Liver (tissue), 9 donors: ENCODE measurements around the gene MLEC. TPM values are rescaled to one million over a fixed set of nuclear protein-coding genes. Genes with fewer than 3 reads are reported as not detected.
A peak's percentile ranks its signal among the peaks of the same experiment; 100 is the strongest.

Experiments used
- DNase-seq: peaks from one replicate; pipeline ENCODE4 v3.0.0-alpha.2; 2017; ENCODE audit warnings: low spot score
- H3K27ac ChIP-seq, 2 donors: one replicate each; pipeline ENCODE4 v1.7.0; 2013; ENCODE audit warnings: inconsistent platforms in 2 of 2, low read length in 2 of 2, control low read depth in 1 of 2, low read depth in 1 of 2, mild to moderate bottlenecking in 1 of 2
- H3K27me3 ChIP-seq, 4 donors: one replicate each; pipeline versions ENCODE4 v1.6.1 to v1.7.0; 2013; ENCODE audit warnings: low read length in 3 of 4, inconsistent platforms in 1 of 4, mild to moderate bottlenecking in 1 of 4, moderate library complexity in 1 of 4; ENCODE audit not compliant: control insufficient read depth in 4 of 4, insufficient read depth in 4 of 4
- H3K36me3 ChIP-seq, 4 donors: one replicate each; pipeline versions ENCODE4 v1.6.1 to v1.7.0; 2013; ENCODE audit warnings: low read length in 3 of 4, mild to moderate bottlenecking in 3 of 4, low read depth in 1 of 4, moderate library complexity in 1 of 4; ENCODE audit not compliant: control insufficient read depth in 4 of 4, insufficient read depth in 3 of 4
- H3K4me1 ChIP-seq, 4 donors: one replicate each; pipeline versions ENCODE4 v1.6.1 to v1.7.0; 2013; ENCODE audit warnings: low read length in 3 of 4, mild to moderate bottlenecking in 3 of 4, moderate library complexity in 1 of 4; ENCODE audit not compliant: control insufficient read depth in 4 of 4, insufficient read depth in 4 of 4
- H3K4me3 ChIP-seq, 3 donors: one replicate each; pipeline versions ENCODE4 v1.6.1 to v1.7.0; 2013; ENCODE audit warnings: low read length in 3 of 3, control low read depth in 1 of 3, low read depth in 1 of 3, mild to moderate bottlenecking in 1 of 3
- H3K9ac ChIP-seq, 2 donors: one replicate each; pipeline ENCODE4 v1.7.0; 2013; ENCODE audit warnings: low read length in 2 of 2, mild to moderate bottlenecking in 2 of 2, moderate library complexity in 2 of 2, control low read depth in 1 of 2, low read depth in 1 of 2
- H3K9me3 ChIP-seq, 4 donors: one replicate each; pipeline versions ENCODE4 v1.6.1 to v1.7.0; 2013; ENCODE audit warnings: low read length in 3 of 4; ENCODE audit not compliant: control insufficient read depth in 4 of 4
- ATF3 ChIP-seq: IDR thresholded peaks from 2 replicates; pipeline ENCODE4 v1.6.1; 2016; ENCODE audit warnings: antibody characterized with exemption
- CTCF ChIP-seq: fragments of 150-350 bp; IDR thresholded peaks from 2 replicates; pipeline ENCODE4 v1.5.1; 2017; ENCODE audit warnings: improper control_type of control experiment, low read depth, low read length; ENCODE audit not compliant: missing input control
- EGR1 ChIP-seq, 2 donors: IDR thresholded peaks; 2 replicates each; pipeline ENCODE4 v1.6.1; 2016 to 2018; ENCODE audit warnings: antibody characterized with exemption in 2 of 2, low read depth in 2 of 2
- FOXA1 ChIP-seq: IDR thresholded peaks from 2 replicates; pipeline ENCODE4 v1.6.1; 2016; ENCODE audit warnings: antibody characterized with exemption
- FOXA2 ChIP-seq: IDR thresholded peaks from 2 replicates; pipeline ENCODE4 v1.6.1; 2016; ENCODE audit warnings: antibody characterized with exemption
- GABPA ChIP-seq, 2 donors: IDR thresholded peaks in 1 of 2; conservative IDR thresholded peaks in 1 of 2; 2 replicates each; pipeline ENCODE4 v1.6.1; 2016; ENCODE audit warnings: antibody characterized with exemption in 2 of 2, mild to moderate bottlenecking in 1 of 2, moderate library complexity in 1 of 2
- HNF4A ChIP-seq, 2 donors: conservative IDR thresholded peaks; 2 replicates each; pipeline ENCODE4 v1.6.1; 2016; ENCODE audit warnings: antibody characterized with exemption in 2 of 2, mild to moderate bottlenecking in 2 of 2
- HNF4G ChIP-seq: IDR thresholded peaks from 2 replicates; pipeline ENCODE4 v1.6.1; 2016; ENCODE audit warnings: antibody characterized with exemption
- JUND ChIP-seq, 2 donors: IDR thresholded peaks; 2 replicates each; pipeline ENCODE4 v1.6.1; 2016; ENCODE audit warnings: antibody characterized with exemption in 2 of 2
- MAX ChIP-seq: IDR thresholded peaks from 2 replicates; pipeline ENCODE4 v1.6.1; 2016; ENCODE audit warnings: antibody characterized with exemption
- RAD21 ChIP-seq, 2 donors: IDR thresholded peaks; 2 replicates each; pipeline ENCODE4 v1.6.1; 2016; ENCODE audit warnings: antibody characterized with exemption in 2 of 2, mild to moderate bottlenecking in 2 of 2
- REST ChIP-seq: IDR thresholded peaks from 2 replicates; pipeline ENCODE4 v1.6.1; 2016; ENCODE audit warnings: antibody characterized with exemption, mild to moderate bottlenecking
- RXRA ChIP-seq, 2 donors: IDR thresholded peaks; 2 replicates each; pipeline ENCODE4 v1.6.1; 2017 to 2018; ENCODE audit warnings: antibody characterized with exemption in 2 of 2, mild to moderate bottlenecking in 1 of 2
- TAF1 ChIP-seq: conservative IDR thresholded peaks from 2 replicates; pipeline ENCODE4 v1.6.1; 2016; ENCODE audit warnings: antibody characterized with exemption, mild to moderate bottlenecking
- YY1 ChIP-seq: IDR thresholded peaks from 2 replicates; pipeline ENCODE4 v1.6.1; 2016; ENCODE audit warnings: antibody characterized with exemption, mild to moderate bottlenecking
- ZBTB33 ChIP-seq: IDR thresholded peaks from 2 replicates; pipeline ENCODE4 v1.6.1; 2016; ENCODE audit warnings: antibody characterized with exemption
- WGBS: extraction: QIAGEN DNeasy Blood & Tissue Kit; methylation state at CpG from one replicate; pipeline ENCODE4 v1.1.7; 2013; 5-methylcytosine and 5-hydroxymethylcytosine counted together
- polyA plus RNA-seq, 2 donors: library from polyadenylated mRNA; stranded (reverse) in 1 of 2; unstranded in 1 of 2; fragments of 200-250 nt in 1 of 2; fragments of >200 nt in 1 of 2; fragmentation: Nextera tagmentation in 1 of 2; extraction: Ambion mirVana in 1 of 2; gene quantifications; one replicate each; pipeline versions ENCODE4 v1.2.1 to v1.2.3, GENCODE V29; 2013 to 2015
- total RNA-seq, 2 donors: library from RNA; depleted of rRNA; stranded (reverse); fragments of >200 nt; gene quantifications; one replicate each; pipeline ENCODE4 v1.2.3, GENCODE V29; 2014
- donor health status: healthy.
- donor health status: healthy.
- donor health status: healthy.
- donor health status: healthy.
- donor health status: healthy.

MLEC gene
- total and polyA plus RNA-seq, 4 donors: 61.4 to 170 (median 115) TPM

GRCh38 chr12:120711411-120711810 is 24.5 kb downstream of the MLEC start:
- Histone ChIP-seq H3K27me3 (no peaks in the 10 kb centered on the region), H3K36me3 (peaks cover 6 to 16% (median 10%) of the 10 kb centered on the region in 4 donors), H3K9me3 (no peaks in the 10 kb centered on the region), H3K4me3 (peak overlapping the region; percentile 70 to 94 (median 91)), H3K27ac (no peak overlapping the region), H3K9ac (peak overlapping the region; percentile 38 to 72), H3K4me1 (peaks cover 2 to 19% (median 14%) of the 10 kb centered on the region in 4 donors)
- no peak for DNase-seq
- TF ChIP-seq EGR1 (IDR thresholded peaks at IDR 0.05; ENCODE audit: low read depth in 2 of 2) (no peak), ATF3 (no peak), HNF4G (no peak), JUND (IDR thresholded peaks at IDR 0.05) (no peak)
- 46% methylated on average over 6 of the region's 6 CpGs for WGBS

- H3K9ac ChIP-seq: no peak overlapping the region
- H3K27me3 ChIP-seq: no peaks in the 10 kb centered on the region
- DNase-seq: no peak
- H3K4me3 ChIP-seq: no peak overlapping the region
- H3K36me3 ChIP-seq: peaks cover 9 to 24% (median 18%) of the 10 kb centered on the region in 4 donors
- H3K27ac ChIP-seq: no peak overlapping the region
- H3K9me3 ChIP-seq: no peaks in the 10 kb centered on the region
- peaks cover 2 to 19% (median 14%) of the 10 kb centered on the region in 4 donors for H3K4me1 ChIP-seq
- 77% methylated on average over 6 of the region's 6 CpGs for WGBS
- TF ChIP-seq FOXA1 (no peak), ATF3 (no peak), MAX (no peak), FOXA2 (no peak), HNF4G (no peak), TAF1 (no peak), YY1 (no peak)
These were observed 25.7 kb downstream of the MLEC start for GRCh38 chr12:120712610-120713009.

GRCh38 chr12:120713861-120714482 is 27.0 kb downstream of the MLEC start:
- 19% methylated on average over 4 of the region's 4 CpGs for WGBS
- no peak overlapping the region for H3K9ac ChIP-seq
- H3K27ac ChIP-seq: no peak overlapping the region
- DNase-seq: peak; percentile 75
- peaks cover 9 to 24% (median 22%) of the 10 kb centered on the region in 4 donors for H3K36me3 ChIP-seq
- H3K4me1 ChIP-seq: peaks cover 2 to 28% (median 24%) of the 10 kb centered on the region in 4 donors
- no peaks in the 10 kb centered on the region for H3K9me3 ChIP-seq
- TF ChIP-seq RAD21 (IDR thresholded peaks at IDR 0.05) (peak; percentile 92 to 94), ZBTB33 (no peak), HNF4A (conservative IDR thresholded peaks at IDR 0.05) (no peak), GABPA (IDR thresholded peaks at IDR 0.05 in 1 of 2, conservative IDR thresholded peaks at IDR 0.05 in 1 of 2) (no peak), REST (no peak), CTCF (peak; percentile 86), RXRA (IDR thresholded peaks at IDR 0.05) (peak in 1 of 2 donors; percentile 19), FOXA1 (no peak), ATF3 (no peak)
- no peak overlapping the region for H3K4me3 ChIP-seq
- H3K27me3 ChIP-seq: no peaks in the 10 kb centered on the region
